H1 (cell line): Measurements from ENCODE around the gene TBCD.

Source experiments
- ASH2L ChIP-seq: fragments of 200-600, 300-600 bp; sonication (generic); IDR thresholded peaks from one replicate; pipeline ENCODE4 v1.7.1; 2017; ENCODE audit warnings: low read length
- CEBPB ChIP-seq: IDR thresholded peaks from 2 replicates; pipeline ENCODE4 v1.6.1; 2012; ENCODE audit warnings: low read depth, low read length
- CTCF ChIP-seq, 3 experiments: IDR thresholded peaks; 1 replicate in 2 of 3; 2 replicates in 1 of 3; pipeline versions ENCODE4 v1.5.1 to v1.6.1; 2011; ENCODE audit warnings: low read length in 3 of 3, mild to moderate bottlenecking in 3 of 3, inconsistent platforms in 2 of 3, low read depth in 1 of 3, moderate library complexity in 1 of 3; ENCODE audit not compliant: insufficient read depth in 1 of 3; ENCODE audit errors: control extremely low read depth in 1 of 3
- EZH2 ChIP-seq: fragments of 200-600 bp; sonication (generic); IDR thresholded peaks from 2 replicates; pipeline ENCODE4 v1.7.1; 2012; ENCODE audit warnings: low read depth, mild to moderate bottlenecking, moderate library complexity, low read length, inconsistent platforms; ENCODE audit not compliant: severe bottlenecking
- HDAC2 ChIP-seq, 2 experiments: fragments of 300-600 bp in 1 of 2; sonication (generic) in 1 of 2; IDR thresholded peaks; 2 replicates each; pipeline ENCODE4 v1.6.1; 2011 to 2012; ENCODE audit warnings: low read depth in 2 of 2, low read length in 2 of 2, mild to moderate bottlenecking in 2 of 2, moderate library complexity in 2 of 2, borderline replicate concordance in 1 of 2, inconsistent platforms in 1 of 2
- POLR2A ChIP-seq, 2 experiments: IDR thresholded peaks; 1 replicate in 1 of 2; 2 replicates in 1 of 2; pipeline ENCODE4 v1.6.1; 2011; ENCODE audit warnings: low read depth in 2 of 2, low read length in 2 of 2, mild to moderate bottlenecking in 2 of 2; ENCODE audit errors: control extremely low read depth in 1 of 2
- SIX5 ChIP-seq: IDR thresholded peaks from 2 replicates; pipeline ENCODE4 v1.6.1; 2011; ENCODE audit warnings: mild to moderate bottlenecking, low read depth, low read length
- SP1 ChIP-seq: IDR thresholded peaks from 2 replicates; pipeline ENCODE4 v1.6.1; 2011; ENCODE audit warnings: low read depth, low read length
- TF ChIP-seq, protein P1 (sequence below): IDR thresholded peaks from 2 replicates; pipeline ENCODE4 v1.6.1; 2011; ENCODE audit warnings: low read length, improper control_type of control experiment

DNA sequence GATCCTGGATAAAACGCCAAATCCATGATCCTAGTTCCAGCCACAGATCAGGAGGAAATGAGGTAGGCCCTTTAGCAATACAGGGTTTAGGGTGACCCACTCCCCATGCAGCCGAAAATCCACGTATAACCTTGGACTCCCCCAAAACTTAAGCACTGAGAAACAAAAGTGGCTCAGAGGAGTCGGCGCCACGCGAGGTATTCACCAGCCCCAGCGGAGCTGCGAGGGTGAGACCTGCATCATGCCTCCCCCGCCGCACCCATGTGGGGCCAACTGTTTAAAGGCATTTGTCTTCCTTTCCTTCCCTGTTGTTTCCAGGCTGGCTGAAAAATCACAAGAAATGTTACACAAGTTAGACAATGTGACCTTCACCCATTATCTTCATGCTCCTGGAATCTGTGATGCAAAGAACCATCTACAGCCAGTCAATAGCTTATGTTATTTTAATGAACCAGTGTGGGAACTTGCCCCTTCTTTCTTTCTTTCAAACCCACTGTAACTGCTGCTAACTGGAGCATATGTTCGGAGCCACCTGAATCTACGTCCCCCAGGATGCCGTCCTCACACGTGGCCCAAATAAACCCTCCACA is 229.4 kb downstream of the TBCD start:
- TF ChIP-seq SIX5 (no peak), CEBPB (no peak), CTCF (IDR thresholded peaks at IDR 0.05; ENCODE audit: control extremely low read depth in 1 of 3, insufficient read depth in 1 of 3, low read depth in 1 of 3, low read length in 3 of 3) (no peak), ASH2L (no peak), SP1 (no peak), POLR2A (IDR thresholded peaks at IDR 0.05; ENCODE audit: control extremely low read depth in 1 of 2, low read depth in 2 of 2, low read length in 2 of 2) (no peak), HDAC2 (IDR thresholded peaks at IDR 0.05; ENCODE audit: borderline replicate concordance in 1 of 2, low read depth in 2 of 2, low read length in 2 of 2) (no peak), EZH2 (no peak)
- TF ChIP-seq, protein P1, sequence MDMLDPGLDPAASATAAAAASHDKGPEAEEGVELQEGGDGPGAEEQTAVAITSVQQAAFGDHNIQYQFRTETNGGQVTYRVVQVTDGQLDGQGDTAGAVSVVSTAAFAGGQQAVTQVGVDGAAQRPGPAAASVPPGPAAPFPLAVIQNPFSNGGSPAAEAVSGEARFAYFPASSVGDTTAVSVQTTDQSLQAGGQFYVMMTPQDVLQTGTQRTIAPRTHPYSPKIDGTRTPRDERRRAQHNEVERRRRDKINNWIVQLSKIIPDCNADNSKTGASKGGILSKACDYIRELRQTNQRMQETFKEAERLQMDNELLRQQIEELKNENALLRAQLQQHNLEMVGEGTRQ, result no peak
